Measurements from ENCODE around the gene TXN.
"Not testable (repeated sequence)": the region's sequence is repeated elsewhere in the genome, so short reads cannot be mapped to it uniquely, and the experiment has no call there.

Gene TXN

DNA sequence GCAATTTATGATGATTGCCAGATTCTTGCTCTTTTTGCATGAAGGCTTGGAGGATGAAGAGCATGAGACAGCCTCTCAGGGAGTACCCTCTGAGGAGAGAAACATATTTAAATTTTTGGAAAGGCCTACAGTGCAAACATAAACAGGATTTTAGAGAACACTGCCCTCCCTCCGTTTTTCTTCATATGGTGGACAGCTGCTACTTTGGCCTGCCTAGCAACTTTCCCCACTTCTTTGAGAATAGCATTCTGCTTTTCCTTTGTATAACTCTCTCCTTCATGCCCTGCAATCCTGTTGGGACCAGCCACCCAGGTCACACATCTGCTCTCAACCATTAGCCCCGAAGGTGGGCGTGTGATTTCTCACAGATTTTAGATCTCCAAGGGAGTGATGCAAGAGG lies 20.5 kb upstream of the TXN start:
- H3K36me3 ChIP-seq (ENCODE audit: insufficient read depth, low read length), result no peaks in the 10 kb centered on the region
- H3K4me1 ChIP-seq (ENCODE audit: insufficient read depth, low read length), result no peaks in the 10 kb centered on the region
- H3K9ac ChIP-seq (ENCODE audit: low read depth, low read length), result no peak overlapping the region
- H3K9me3 ChIP-seq (ENCODE audit: control insufficient read depth, insufficient read depth, low read length), result no peaks in the 10 kb centered on the region

DNA sequence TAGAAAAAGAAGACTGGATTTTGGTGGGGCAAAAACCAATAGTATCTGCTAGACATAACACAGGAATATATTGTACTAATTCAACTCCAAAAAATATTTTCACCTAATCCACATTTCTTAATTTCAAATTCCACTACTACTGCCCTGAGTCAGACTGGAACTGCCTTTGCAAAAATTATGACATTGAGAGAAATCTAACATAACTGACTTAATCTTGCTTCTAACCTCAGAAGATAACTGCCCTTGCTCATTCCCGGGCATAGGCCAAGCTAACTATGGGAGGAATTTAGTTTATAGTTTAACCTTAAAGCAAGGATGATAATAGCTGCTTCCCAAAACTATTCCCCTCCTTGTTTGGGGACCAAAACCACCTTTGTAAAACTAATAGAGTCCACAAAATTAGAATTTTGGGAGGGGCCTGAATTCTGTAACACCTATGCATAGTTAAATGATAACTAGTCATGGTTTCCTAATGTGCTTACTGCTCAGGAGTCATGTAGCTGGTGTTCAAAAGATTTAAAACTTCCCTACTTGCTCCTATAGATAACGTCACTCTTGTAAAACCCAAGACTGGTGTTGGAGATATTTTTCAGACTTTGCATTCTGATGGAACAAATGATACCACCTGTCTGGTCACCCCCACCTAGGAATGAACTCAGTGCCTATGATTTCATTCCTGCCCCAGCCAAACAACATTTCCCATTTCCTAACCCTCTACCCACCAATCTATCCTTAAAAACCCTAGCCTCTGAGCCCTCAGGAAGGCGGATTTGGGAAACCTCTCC lies 14.1 kb upstream of the TXN start:
- Histone ChIP-seq H3K36me3 (ENCODE audit: insufficient read depth, low read length) (no peaks in the 10 kb centered on the region), H3K9me3 (ENCODE audit: control insufficient read depth, insufficient read depth, low read length) (0 out of 2 replicates have a peak, but pooled peaks cover 2% of the 10 kb centered on the region), H3K9ac (ENCODE audit: low read depth, low read length) (no peak overlapping the region), H3K4me1 (ENCODE audit: insufficient read depth, low read length) (no peaks in the 10 kb centered on the region)

DNA sequence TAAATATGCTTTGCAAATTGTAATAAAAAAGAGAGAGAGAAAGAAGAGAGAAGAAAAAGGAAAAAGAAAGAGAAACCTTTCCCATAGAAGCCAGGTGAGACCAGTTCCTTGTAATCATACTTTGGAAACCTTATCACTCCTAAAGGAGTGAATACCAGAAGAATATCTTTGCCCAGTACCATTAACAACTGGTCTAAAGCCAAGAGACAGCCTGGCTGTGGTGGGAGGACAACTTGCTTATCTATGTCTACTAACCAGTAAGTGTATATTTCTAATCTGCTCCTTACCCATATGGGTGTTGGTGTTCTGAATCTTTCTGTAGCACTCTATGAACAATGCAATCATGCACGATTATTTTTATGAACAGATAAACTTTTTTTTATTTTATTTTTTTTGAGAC lies 10.5 kb upstream of the TXN start:
- H3K36me3 ChIP-seq (ENCODE audit: insufficient read depth, low read length), result no peaks in the 10 kb centered on the region

DNA sequence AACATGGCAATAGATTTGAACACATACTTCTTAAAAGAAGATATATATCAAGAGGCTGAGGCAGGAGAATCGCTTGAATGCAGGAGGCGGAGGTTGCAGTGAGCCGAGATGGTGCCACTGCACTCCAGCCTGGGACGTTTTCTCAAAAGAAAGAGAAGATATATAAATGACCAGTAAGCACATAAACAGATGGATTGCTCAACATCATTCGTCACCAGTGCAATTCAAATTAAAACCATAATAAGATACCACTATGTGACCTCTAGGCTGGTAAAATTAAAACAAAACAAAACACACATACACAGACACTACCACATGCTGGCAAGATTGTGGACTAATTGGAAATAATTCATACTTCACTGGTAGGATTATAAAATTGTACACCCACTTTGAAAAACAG lies 5.3 kb upstream of the TXN start:
- Histone ChIP-seq H3K4me1 (ENCODE audit: insufficient read depth, low read length) (peaks cover 5% of the 10 kb centered on the region), H3K9ac (ENCODE audit: low read depth, low read length) (no peak overlapping the region), H3K9me3 (ENCODE audit: control insufficient read depth, insufficient read depth, low read length) (0 out of 2 replicates have a peak, but pooled peaks cover 2% of the 10 kb centered on the region), H3K36me3 (ENCODE audit: insufficient read depth, low read length) (no peaks in the 10 kb centered on the region)

More for the DNA sequence above, 10.5 kb upstream of the TXN start:
- Histone ChIP-seq H3K9ac (ENCODE audit: low read depth, low read length) (no peak overlapping the region), H3K9me3 (ENCODE audit: control insufficient read depth, insufficient read depth, low read length) (0 out of 2 replicates have a peak, but pooled peaks cover 2% of the 10 kb centered on the region), H3K4me1 (ENCODE audit: insufficient read depth, low read length) (no peaks in the 10 kb centered on the region)

DNA sequence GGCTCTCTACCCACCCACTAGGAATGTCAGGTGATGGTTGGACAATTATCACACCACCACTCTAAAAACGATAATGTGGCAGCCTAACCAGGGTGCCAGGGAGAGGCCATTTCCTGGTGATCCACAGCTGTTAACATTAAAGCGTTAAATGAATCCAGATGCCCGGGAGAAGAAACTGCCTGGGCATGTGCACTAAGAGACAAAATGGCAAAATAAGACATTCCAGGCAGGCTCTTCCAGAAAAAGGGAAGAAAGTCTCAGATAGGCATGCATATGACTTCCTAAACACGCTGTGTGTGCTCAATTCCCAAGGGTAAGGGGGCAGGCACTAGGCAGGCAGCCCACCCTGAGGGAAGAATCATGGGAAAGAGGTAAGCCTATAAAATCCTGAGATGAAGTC lies 4.6 kb upstream of the TXN start:
- Histone ChIP-seq H3K36me3 (ENCODE audit: insufficient read depth, low read length) (no peaks in the 10 kb centered on the region), H3K9me3 (ENCODE audit: control insufficient read depth, insufficient read depth, low read length) (0 out of 2 replicates have a peak, but pooled peaks cover under 1% of the 10 kb centered on the region), H3K9ac (ENCODE audit: low read depth, low read length) (no peak overlapping the region), H3K4me1 (ENCODE audit: insufficient read depth, low read length) (peaks cover 5% of the 10 kb centered on the region)

DNA sequence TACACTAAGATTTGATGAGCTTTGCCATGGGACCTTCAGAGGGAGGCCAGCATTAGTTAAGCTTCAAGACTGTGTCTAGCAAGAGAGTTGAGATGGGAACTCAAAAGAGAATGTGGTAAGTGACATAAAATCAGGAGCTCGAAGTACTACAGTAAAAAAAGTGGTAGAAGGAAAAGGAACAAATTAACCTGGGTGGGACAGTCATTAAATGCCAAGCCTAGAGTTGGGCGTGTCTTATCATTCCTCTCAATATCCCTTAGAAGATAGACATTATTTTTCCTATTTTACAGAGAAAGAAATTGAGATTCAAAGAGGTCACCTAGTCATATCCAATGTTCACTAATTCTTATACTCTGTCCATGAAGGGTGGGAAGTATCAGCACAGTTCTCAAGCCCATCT lies 3.3 kb upstream of the TXN start:
- Histone ChIP-seq H3K9ac (ENCODE audit: low read depth, low read length) (no peak overlapping the region), H3K36me3 (ENCODE audit: insufficient read depth, low read length) (no peaks in the 10 kb centered on the region), H3K4me1 (ENCODE audit: insufficient read depth, low read length) (peaks cover 5% of the 10 kb centered on the region), H3K9me3 (ENCODE audit: control insufficient read depth, insufficient read depth, low read length) (no peaks in the 10 kb centered on the region)

DNA sequence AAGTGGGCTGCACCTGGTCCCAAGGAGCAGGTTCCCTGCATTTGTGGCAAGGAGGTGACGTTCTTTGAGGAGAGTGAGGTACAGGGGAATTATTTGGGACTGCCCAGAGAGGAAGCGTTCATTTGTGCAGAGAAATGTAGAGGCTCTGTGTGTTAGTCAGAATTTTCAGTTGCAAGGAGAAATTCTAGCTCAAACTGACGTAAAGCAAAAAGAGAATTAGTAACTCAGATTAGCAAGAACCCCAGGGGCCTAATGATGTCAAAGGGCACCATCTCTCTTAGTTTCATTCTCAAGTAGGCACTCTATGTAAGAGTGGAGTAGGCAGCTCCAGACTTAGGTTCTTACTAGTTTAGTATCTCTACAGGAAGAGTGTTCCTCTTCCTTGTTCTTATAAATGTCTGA lies 2.4 kb upstream of the TXN start:
- H3K9me3 ChIP-seq (ENCODE audit: control insufficient read depth, insufficient read depth, low read length), result no peaks in the 10 kb centered on the region
- H3K36me3 ChIP-seq (ENCODE audit: insufficient read depth, low read length), result no peaks in the 10 kb centered on the region
- no peak overlapping the region for H3K9ac ChIP-seq (ENCODE audit: low read depth, low read length)
- H3K4me1 ChIP-seq (ENCODE audit: insufficient read depth, low read length), result peaks cover 5% of the 10 kb centered on the region

DNA sequence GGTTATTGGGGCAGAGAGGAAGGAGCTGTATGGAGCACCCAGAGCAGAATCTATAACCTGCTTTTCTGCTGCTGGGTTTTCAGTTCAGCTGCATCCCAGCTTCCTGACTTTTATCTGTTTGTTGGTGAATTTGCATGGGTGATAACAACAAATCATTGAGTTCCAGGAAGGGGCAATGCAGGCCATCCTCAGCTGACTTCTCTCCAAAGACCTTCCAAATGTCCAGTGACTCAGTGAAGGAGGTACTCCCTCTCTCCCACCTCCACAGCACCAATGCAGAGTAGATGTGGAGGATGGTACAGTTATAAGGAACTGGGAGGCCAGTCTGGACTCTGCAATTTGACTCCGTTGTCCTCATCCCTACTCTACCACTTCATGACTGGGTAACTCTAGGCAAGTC lies 1.6 kb upstream of the TXN start:
- peak overlapping the region; percentile 95 for H3K9ac ChIP-seq (ENCODE audit: low read depth, low read length)
- peaks cover 8% of the 10 kb centered on the region for H3K4me1 ChIP-seq (ENCODE audit: insufficient read depth, low read length)
- no peaks in the 10 kb centered on the region for H3K36me3 ChIP-seq (ENCODE audit: insufficient read depth, low read length)
- H3K9me3 ChIP-seq (ENCODE audit: control insufficient read depth, insufficient read depth, low read length), result no peaks in the 10 kb centered on the region

DNA sequence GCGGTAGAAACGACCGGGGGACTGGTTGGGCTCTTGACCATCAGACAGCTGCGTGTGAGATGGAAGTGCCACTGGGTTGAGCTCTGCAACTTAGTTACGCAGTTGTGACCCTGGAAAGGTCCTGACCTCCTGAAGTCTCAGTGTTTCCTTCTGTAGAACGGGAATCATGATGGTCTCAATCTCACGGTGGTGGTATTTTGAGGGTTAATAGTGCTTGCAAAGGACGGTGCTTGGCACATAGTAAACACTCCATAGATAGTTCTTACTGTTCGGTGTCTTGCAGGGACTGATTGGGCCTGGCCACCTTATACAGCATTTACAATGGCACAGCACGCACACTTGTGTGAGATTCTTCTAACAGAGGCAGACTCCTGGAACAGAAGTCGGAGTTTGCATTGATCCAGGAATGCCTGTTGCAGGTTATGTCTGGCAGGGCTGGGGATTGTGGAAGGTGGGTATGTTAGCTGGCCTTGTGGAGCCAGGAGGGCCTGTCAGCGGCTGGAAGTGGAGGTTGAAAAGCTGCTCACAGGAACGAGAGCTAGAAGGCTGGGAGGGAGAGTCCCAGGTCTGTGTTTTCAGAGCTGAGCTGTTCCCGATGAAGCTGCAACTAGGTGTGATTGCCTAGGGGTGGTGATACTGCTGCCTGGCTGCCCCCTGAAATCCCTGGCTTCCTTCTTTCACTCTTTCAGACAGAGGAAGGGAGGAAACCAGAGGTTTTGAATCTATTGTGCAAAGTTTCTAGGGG lies 962 bp upstream of the TXN start:
- Histone ChIP-seq H3K4me1 (ENCODE audit: insufficient read depth, low read length) (peaks cover 8% of the 10 kb centered on the region), H3K9me3 (ENCODE audit: control insufficient read depth, insufficient read depth, low read length) (no peaks in the 10 kb centered on the region), H3K9ac (ENCODE audit: low read depth, low read length) (peak overlapping the region; percentile 95), H3K36me3 (ENCODE audit: insufficient read depth, low read length) (no peaks in the 10 kb centered on the region)

DNA sequence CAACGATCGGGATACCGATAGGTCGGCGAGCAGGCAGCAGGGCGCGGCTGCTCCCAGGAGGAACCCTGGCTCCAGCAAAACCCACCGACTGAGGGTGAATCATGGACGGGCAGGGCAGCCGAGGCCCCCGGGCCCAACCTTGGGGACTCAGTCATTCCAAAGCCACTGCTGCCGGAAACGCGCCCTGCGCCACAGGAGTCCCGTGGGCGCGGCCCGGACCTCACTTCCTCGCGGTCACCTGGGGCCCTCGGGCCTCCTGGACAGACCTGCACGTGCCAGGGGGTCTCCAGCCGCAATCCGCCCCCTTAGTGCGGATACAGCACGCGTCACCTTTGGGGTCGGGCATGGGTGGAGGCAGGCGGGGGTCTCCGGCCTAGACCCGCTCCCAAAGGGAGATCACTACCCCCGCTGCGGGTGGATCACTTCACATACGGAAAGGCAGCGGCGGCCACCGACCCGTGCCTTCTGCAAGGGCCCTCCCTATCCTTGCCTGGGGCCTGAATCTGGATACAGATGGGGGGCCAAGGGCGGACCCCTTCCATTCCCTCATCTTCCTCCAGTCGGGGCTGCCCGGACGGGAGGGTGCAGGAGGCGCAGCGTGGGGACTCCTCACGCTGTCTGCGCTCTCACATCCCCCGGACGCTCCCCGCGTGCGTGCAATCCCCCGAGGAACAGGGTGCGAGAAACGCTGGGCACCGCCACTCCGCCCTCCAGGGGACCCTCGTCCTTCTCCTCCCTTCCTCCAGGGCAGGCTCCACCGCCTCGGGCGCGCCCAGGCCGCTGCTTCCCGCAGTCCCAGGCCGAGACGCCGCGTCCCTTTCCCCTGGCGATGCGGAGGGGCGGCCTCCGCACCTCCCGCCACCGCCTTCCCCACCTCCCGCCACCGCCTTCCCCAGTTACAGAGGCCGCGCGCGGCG lies 586 bp downstream of the TXN start:
- H3K9ac ChIP-seq (ENCODE audit: low read depth, low read length), result peak overlapping the region; percentile 95
- peaks cover 8% of the 10 kb centered on the region for H3K4me1 ChIP-seq (ENCODE audit: insufficient read depth, low read length)
- no peaks in the 10 kb centered on the region for H3K36me3 ChIP-seq (ENCODE audit: insufficient read depth, low read length)
- H3K9me3 ChIP-seq (ENCODE audit: control insufficient read depth, insufficient read depth, low read length), result no peaks in the 10 kb centered on the region

DNA sequence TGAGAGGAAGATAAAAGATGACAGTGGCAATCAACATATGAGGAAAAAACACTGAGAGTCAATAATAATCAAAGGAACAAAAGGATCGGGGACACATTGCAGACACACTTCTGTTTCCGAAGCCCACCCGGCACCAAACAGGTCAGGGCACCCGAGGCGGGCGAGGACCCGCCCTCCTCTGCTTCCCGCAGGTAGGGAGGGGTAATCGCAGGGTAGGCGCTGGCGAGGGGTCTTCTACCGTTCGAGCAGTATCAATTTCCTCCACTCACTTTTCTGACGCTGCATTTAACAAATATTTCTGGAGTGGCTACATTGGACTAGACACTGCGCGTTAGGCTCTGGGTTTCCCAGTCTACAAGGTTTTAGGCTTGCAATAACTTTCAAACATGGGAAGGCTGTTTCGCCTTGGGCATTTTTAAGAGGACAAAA lies 1.3 kb downstream of the TXN start:
- no peaks in the 10 kb centered on the region for H3K9me3 ChIP-seq (ENCODE audit: control insufficient read depth, insufficient read depth, low read length)
- peaks cover 8% of the 10 kb centered on the region for H3K4me1 ChIP-seq (ENCODE audit: insufficient read depth, low read length)
- peaks cover 3% of the 10 kb centered on the region; the same call in 1 of the 2 replicates for H3K36me3 ChIP-seq (ENCODE audit: insufficient read depth, low read length)

DNA sequence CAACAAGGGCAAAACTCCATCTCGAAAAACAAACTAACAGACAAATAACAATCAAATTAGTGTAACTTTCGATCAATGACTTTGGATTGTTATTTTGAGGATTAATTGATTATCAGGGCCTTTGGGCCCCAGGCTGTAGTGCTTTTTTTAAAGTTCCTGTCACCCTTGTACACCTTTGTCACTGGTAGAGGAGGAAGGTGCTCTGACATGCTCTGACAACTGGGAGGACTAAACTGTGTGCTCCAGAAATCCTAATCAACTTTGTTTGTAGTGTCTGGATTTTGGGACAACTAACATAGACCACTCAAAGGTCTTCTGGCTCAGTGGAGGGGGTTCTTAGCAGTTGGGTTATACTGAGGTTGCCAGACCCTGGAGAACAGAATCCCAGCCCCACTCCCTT lies 1.8 kb downstream of the TXN start:
- peaks cover 5% of the 10 kb centered on the region; the same call in 1 of the 2 replicates for H3K36me3 ChIP-seq (ENCODE audit: insufficient read depth, low read length)
- peaks cover 8% of the 10 kb centered on the region for H3K4me1 ChIP-seq (ENCODE audit: insufficient read depth, low read length)
- no peaks in the 10 kb centered on the region for H3K9me3 ChIP-seq (ENCODE audit: control insufficient read depth, insufficient read depth, low read length)
- H3K9ac ChIP-seq (ENCODE audit: low read depth, low read length), result peak overlapping the region; percentile 95

More for the DNA sequence above, 1.3 kb downstream of the TXN start:
- peak overlapping the region; percentile 95 for H3K9ac ChIP-seq (ENCODE audit: low read depth, low read length)

DNA sequence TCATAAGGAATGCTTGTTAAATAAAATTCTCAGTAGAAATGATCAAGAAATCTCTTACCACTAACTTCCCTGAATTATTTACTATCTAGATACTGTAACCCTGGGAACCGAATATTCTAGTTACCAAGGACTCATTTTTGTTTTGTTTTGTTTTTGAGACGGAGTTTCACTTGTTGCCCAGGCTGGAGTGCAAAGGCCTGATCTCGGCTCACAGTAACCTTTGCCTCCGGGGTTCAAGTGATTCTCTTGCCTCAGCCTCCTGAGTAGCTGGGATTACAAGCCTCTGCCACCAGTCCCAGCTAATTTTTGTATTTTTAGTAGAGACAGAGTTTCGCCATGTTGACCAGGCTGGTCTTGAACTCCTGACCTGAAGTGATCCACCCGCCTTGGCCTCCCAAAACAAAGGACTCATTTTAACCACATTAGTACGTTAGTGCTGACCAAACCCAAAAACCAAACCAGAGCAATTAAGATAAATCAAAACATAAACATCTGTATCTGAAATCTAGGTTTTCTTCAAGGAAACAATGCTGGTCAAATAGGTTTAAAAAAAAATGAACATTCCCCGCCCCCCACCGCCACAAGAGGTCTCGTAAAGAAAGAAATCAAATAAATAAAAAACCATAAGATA lies 3.7 kb downstream of the TXN start:
- no peaks in the 10 kb centered on the region for H3K9me3 ChIP-seq (ENCODE audit: control insufficient read depth, insufficient read depth, low read length)
- no peak overlapping the region for H3K9ac ChIP-seq (ENCODE audit: low read depth, low read length)
- H3K4me1 ChIP-seq (ENCODE audit: insufficient read depth, low read length), result peaks cover 3% of the 10 kb centered on the region; the same call in 1 of the 2 replicates
- peaks cover 10% of the 10 kb centered on the region for H3K36me3 ChIP-seq (ENCODE audit: insufficient read depth, low read length)

DNA sequence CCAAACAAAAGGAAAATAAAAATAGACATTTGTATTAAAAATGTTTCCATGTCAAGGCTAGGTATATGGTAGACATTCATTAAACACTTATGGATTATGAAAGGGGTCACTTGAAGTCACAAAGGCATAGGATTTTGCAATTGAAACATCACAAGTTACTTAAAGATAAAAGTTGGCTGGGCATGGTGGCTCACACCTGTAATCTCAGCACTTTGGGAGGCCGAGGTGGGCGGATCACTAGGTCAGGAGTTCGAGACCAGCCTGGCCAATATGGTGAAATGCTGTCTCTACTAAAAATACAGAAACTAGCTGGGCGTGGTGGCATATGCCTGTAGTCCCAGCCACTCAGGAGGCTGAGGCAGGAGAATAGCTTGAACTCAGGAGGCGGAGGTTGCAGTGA lies 4.5 kb downstream of the TXN start:
- not testable (repeated sequence) for H3K9me3 ChIP-seq (ENCODE audit: control insufficient read depth, insufficient read depth, low read length); H3K36me3 ChIP-seq (ENCODE audit: insufficient read depth, low read length)

More for the DNA sequence above, 4.5 kb downstream of the TXN start:
- H3K9ac ChIP-seq (ENCODE audit: low read depth, low read length); H3K4me1 ChIP-seq (ENCODE audit: insufficient read depth, low read length): not testable (repeated sequence)

All from ES-I3 (cell line).